Lung (tissue), 12 donors: ENCODE results near the gene LY9. TPM values are rescaled to one million over a fixed set of nuclear protein-coding genes. Genes with fewer than 3 reads are reported as not detected.

Experiments
- ATAC-seq: fragments of 200-7000 bp; cut with Tn5 transposase; one replicate; pipeline ENCODE4 v1.9.1; 2020; ENCODE audit warnings: moderate number of reproducible peaks; ENCODE audit not compliant: insufficient read depth, low FRiP score
- DNase-seq, 3 donors: peaks; one replicate each; pipeline ENCODE4 v3.0.0-alpha.2; 2013 to 2017
- H3K27ac ChIP-seq, 2 donors: one replicate each; pipeline ENCODE4 v1.5.1; 2013; ENCODE audit warnings: mild to moderate bottlenecking in 2 of 2, moderate library complexity in 2 of 2, control low read depth in 1 of 2, inconsistent platforms in 1 of 2, low read depth in 1 of 2, low read length in 1 of 2
- H3K27me3 ChIP-seq, 3 donors: one replicate each; pipeline ENCODE4 v1.5.1; 2013; ENCODE audit warnings: low read length in 2 of 3; ENCODE audit not compliant: control insufficient read depth in 3 of 3, insufficient read depth in 3 of 3
- H3K36me3 ChIP-seq, 4 donors: one replicate each; pipeline ENCODE4 v1.5.1; 2013; ENCODE audit warnings: low read length in 4 of 4, mild to moderate bottlenecking in 1 of 4, moderate library complexity in 1 of 4; ENCODE audit not compliant: control insufficient read depth in 4 of 4, insufficient read depth in 4 of 4
- H3K4me1 ChIP-seq, 5 donors: one replicate each; pipeline ENCODE4 v1.5.1; 2013; ENCODE audit warnings: low read length in 5 of 5, mild to moderate bottlenecking in 2 of 5, moderate library complexity in 1 of 5; ENCODE audit not compliant: control insufficient read depth in 5 of 5, insufficient read depth in 5 of 5
- H3K4me3 ChIP-seq: one replicate; pipeline ENCODE4 v1.5.1; 2013; ENCODE audit warnings: mild to moderate bottlenecking, control low read depth, moderate library complexity
- H3K9ac ChIP-seq, 2 donors: one replicate each; pipeline ENCODE4 v1.5.1; 2013; ENCODE audit warnings: low read length in 2 of 2, control low read depth in 1 of 2; ENCODE audit not compliant: insufficient read depth in 1 of 2
- H3K9me3 ChIP-seq, 4 donors: one replicate each; pipeline ENCODE4 v1.5.1; 2013; ENCODE audit warnings: low read length in 3 of 4, mild to moderate bottlenecking in 1 of 4, moderate library complexity in 1 of 4; ENCODE audit not compliant: control insufficient read depth in 4 of 4, insufficient read depth in 3 of 4
- WGBS, 2 donors: extraction: QIAGEN DNeasy Blood & Tissue Kit; methylation state at CpG; one replicate each; pipeline ENCODE4 v1.1.7; 2013; 5-methylcytosine and 5-hydroxymethylcytosine counted together
- polyA plus RNA-seq, 2 donors: library from polyadenylated mRNA; stranded (reverse); fragments of 200-250 nt; gene quantifications; one replicate each; pipeline ENCODE4 v1.2.1, GENCODE V29; 2013
- total RNA-seq, 2 donors: library from RNA; depleted of rRNA in 1 of 2; stranded (reverse); fragments of >200 nt in 1 of 2; gene quantifications; one replicate each; pipeline ENCODE4 v1.2.1, GENCODE V29; 2014 to 2021
- TF ChIP-seq, protein P1 (sequence below): IDR thresholded peaks from 2 replicates; pipeline ENCODE4 v1.5.1; 2012; ENCODE audit warnings: mild to moderate bottlenecking; ENCODE audit errors: control extremely low read depth, extremely low read depth
- donor health status: control.
- donor health status: control.
- donor health status: Bipolar disorder and iron deficiency.
- donor health status: healthy.
- donor health status: DM: yes; HTN: yes; CAD: no.

Gene LY9
- total and polyA plus RNA-seq, 4 donors = 0.94 to 3.4 (median 1.4) TPM

DNA sequence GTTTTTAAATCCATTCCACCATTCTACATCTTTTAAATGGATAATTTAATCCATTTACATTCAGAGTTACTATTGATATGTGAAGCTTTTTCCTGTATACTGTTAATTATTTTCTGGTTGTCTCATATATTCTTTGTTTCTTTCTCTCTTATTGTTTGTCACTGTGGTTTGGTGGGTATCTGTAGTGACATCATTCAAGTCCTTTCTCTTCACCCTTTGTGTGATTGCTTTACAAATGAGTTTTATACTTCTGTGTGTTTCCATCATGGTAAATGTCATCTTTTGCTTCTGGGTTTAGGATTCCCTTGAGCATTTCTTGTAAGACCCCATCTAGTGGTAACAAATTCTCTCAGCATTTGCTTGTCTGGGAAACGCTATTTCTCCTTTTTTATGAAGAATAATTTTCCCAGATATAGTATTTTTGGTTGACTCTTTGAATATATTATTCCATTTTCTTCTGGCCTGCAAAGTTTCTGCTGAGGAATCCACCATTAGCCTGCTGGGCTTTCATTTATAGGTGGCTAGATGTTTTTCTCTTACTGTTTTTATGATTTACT, 10.2 kb downstream of the LY9 start:
- DNase-seq (no peak), ATAC-seq (no peak)
- Histone ChIP-seq H3K36me3 (no peaks in the 10 kb centered on the region), H3K9me3 (peaks cover 0 to 13% (median 7%) of the 10 kb centered on the region in 4 donors), H3K27ac (no peak overlapping the region), H3K27me3 (no peaks in the 10 kb centered on the region), H3K4me1 (peaks cover 0 to 2% (median 0%) of the 10 kb centered on the region in 5 donors), H3K9ac (no peak overlapping the region), H3K4me3 (no peak overlapping the region)
- 83 to 91% methylated on average over 1 of the region's 1 CpG for WGBS, 2 donors
- TF ChIP-seq, protein P1, sequence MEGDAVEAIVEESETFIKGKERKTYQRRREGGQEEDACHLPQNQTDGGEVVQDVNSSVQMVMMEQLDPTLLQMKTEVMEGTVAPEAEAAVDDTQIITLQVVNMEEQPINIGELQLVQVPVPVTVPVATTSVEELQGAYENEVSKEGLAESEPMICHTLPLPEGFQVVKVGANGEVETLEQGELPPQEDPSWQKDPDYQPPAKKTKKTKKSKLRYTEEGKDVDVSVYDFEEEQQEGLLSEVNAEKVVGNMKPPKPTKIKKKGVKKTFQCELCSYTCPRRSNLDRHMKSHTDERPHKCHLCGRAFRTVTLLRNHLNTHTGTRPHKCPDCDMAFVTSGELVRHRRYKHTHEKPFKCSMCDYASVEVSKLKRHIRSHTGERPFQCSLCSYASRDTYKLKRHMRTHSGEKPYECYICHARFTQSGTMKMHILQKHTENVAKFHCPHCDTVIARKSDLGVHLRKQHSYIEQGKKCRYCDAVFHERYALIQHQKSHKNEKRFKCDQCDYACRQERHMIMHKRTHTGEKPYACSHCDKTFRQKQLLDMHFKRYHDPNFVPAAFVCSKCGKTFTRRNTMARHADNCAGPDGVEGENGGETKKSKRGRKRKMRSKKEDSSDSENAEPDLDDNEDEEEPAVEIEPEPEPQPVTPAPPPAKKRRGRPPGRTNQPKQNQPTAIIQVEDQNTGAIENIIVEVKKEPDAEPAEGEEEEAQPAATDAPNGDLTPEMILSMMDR = no peak

DNA sequence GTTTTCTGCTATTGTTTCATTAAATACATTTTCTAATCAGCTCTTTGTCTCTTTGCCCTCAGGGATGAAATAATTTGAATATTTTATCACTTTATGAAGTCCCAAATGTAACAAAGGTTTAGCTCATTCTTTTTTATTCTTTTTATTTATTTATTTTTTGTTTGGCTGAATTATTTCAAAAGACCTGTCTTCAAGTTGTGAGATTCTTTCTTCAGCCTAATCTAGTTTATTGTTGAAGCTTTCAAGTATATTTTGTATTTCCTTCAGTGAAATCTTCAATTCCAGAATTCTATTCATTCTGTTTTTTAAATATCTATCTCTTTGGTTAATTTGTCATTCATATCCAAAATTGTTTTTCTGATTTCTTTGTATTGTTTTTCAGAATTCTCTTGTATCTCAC, 10.8 kb downstream of the LY9 start:
- no peak overlapping the region for H3K27ac ChIP-seq
- TF ChIP-seq, protein P1 = no peak
- ATAC-seq = no peak

GRCh38 chr1:160807247-160807646, 11.3 kb downstream of the LY9 start:
- Histone ChIP-seq H3K27me3 (no peaks in the 10 kb centered on the region), H3K27ac (no peak overlapping the region), H3K9me3 (peaks cover 0 to 13% (median 7%) of the 10 kb centered on the region in 4 donors), H3K4me3 (no peak overlapping the region), H3K9ac (no peak overlapping the region), H3K4me1 (peaks cover 0 to 2% (median 0%) of the 10 kb centered on the region in 5 donors), H3K36me3 (no peaks in the 10 kb centered on the region)
- TF ChIP-seq, protein P1 = no peak
- DNase-seq (no peak), ATAC-seq (no peak)
- 79 to 88% methylated on average over 3 of the region's 3 CpGs for WGBS, 2 donors

More for the DNA sequence above, 10.8 kb downstream of the LY9 start:
- Histone ChIP-seq H3K9ac (no peak overlapping the region), H3K36me3 (no peaks in the 10 kb centered on the region), H3K4me1 (peaks cover 0 to 2% (median 0%) of the 10 kb centered on the region in 5 donors), H3K4me3 (no peak overlapping the region), H3K27me3 (no peaks in the 10 kb centered on the region), H3K9me3 (peaks cover 0 to 13% (median 7%) of the 10 kb centered on the region in 4 donors)
- DNase-seq = no peak

DNA sequence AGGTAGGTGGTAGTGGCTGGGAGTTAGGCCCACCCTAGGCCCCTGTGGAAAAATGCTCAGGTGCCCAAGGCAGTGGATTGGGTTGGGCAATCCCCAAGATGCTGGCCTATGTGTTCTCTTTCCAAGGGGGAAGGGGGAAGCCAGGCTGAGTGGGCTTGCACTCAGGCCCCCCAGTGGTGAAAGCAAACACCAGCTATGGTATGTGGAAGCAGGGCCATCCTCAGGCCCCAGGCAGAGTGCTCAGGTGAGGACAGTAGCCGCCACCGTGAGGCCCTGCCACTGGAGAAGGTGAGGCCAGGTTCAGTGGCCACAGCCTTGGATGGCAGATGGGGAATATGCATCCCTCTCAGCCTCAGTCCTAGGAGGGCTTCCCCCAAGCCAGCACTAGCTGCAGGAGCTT, 11.8 kb downstream of the LY9 start:
- no peaks in the 10 kb centered on the region for H3K36me3 ChIP-seq
- DNase-seq = no peak
- H3K27me3 ChIP-seq = no peaks in the 10 kb centered on the region
- no peak overlapping the region for H3K9ac ChIP-seq
- no peak for ATAC-seq
- WGBS, 2 donors = 89 to 95% methylated on average over 2 of the region's 2 CpGs
- peaks cover 0 to 13% (median 7%) of the 10 kb centered on the region in 4 donors for H3K9me3 ChIP-seq
- H3K4me1 ChIP-seq = peaks cover 0 to 2% (median 0%) of the 10 kb centered on the region in 5 donors
- TF ChIP-seq, protein P1 = no peak
- no peak overlapping the region for H3K4me3 ChIP-seq
- H3K27ac ChIP-seq = no peak overlapping the region
